ENCODE data around the gene CEMIP2.

- TF ChIP-seq, protein P1, sequence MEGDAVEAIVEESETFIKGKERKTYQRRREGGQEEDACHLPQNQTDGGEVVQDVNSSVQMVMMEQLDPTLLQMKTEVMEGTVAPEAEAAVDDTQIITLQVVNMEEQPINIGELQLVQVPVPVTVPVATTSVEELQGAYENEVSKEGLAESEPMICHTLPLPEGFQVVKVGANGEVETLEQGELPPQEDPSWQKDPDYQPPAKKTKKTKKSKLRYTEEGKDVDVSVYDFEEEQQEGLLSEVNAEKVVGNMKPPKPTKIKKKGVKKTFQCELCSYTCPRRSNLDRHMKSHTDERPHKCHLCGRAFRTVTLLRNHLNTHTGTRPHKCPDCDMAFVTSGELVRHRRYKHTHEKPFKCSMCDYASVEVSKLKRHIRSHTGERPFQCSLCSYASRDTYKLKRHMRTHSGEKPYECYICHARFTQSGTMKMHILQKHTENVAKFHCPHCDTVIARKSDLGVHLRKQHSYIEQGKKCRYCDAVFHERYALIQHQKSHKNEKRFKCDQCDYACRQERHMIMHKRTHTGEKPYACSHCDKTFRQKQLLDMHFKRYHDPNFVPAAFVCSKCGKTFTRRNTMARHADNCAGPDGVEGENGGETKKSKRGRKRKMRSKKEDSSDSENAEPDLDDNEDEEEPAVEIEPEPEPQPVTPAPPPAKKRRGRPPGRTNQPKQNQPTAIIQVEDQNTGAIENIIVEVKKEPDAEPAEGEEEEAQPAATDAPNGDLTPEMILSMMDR (conservative IDR thresholded peaks at IDR 0.05; ENCODE audit: low read depth, low read length) = no peak
- no peak for TF ChIP-seq EZH2phosphoT487 (IDR thresholded peaks at IDR 0.05; ENCODE audit: borderline replicate concordance, low read length)
Observed at GRCh38 chr9:71693607-71694006, 74.7 kb downstream of the CEMIP2 start.
